GM23338 (cell line): Measurements from ENCODE around the gene HBA1. TPM values are rescaled to one million over a fixed set of nuclear protein-coding genes. Genes with fewer than 3 reads are reported as not detected.

Source experiments
- CREB1 ChIP-seq: fragments of 250-450 bp; sonication (Bioruptor Pico); IDR thresholded peaks from 2 replicates; pipeline ENCODE4 v1.5.0; 2020; ENCODE audit warnings: low read depth, mild to moderate bottlenecking, moderate library complexity
- JUNB ChIP-seq: IDR thresholded peaks from one replicate; pipeline ENCODE4 v1.6.1; 2016; ENCODE audit warnings: antibody characterized with exemption; ENCODE audit not compliant: unreplicated experiment
- POLR2AphosphoS5 ChIP-seq: IDR thresholded peaks from 2 replicates; pipeline ENCODE4 v1.6.1; 2016; ENCODE audit warnings: antibody characterized with exemption, low read depth
- REST ChIP-seq: IDR thresholded peaks from one replicate; pipeline ENCODE4 v1.6.1; 2018; ENCODE audit warnings: antibody characterized with exemption; ENCODE audit not compliant: unreplicated experiment
- STAT1 ChIP-seq: IDR thresholded peaks from one replicate; pipeline ENCODE4 v1.6.1; 2016; ENCODE audit warnings: antibody characterized with exemption; ENCODE audit not compliant: unreplicated experiment
- ZNF331 ChIP-seq: fragments of 250-450 bp; sonication (Bioruptor Pico); IDR thresholded peaks from 2 replicates; pipeline ENCODE4 v1.5.0; 2020; ENCODE audit warnings: low read depth, mild to moderate bottlenecking, moderate library complexity
- ZNF462 ChIP-seq: fragments of 250-450 bp; sonication (Bioruptor Pico); IDR thresholded peaks from 2 replicates; pipeline ENCODE4 v1.5.0; 2020; ENCODE audit warnings: mild to moderate bottlenecking, moderate library complexity
- polyA plus RNA-seq: library from polyadenylated mRNA; unstranded; fragments of >200 nt; fragmentation: Nextera tagmentation; extraction: Ambion mirVana; gene quantifications from 2 replicates; pipeline ENCODE4 v1.2.1, GENCODE V29; 2016
- total RNA-seq: library from RNA; depleted of rRNA; stranded (reverse); fragments of >200 nt; shearing (Covaris generic); gene quantifications from 2 replicates; pipeline ENCODE4 v1.2.3, GENCODE V29; 2014

HBA1 gene
- total and polyA plus RNA-seq, 2 experiments from 2014 or later, result 6.7 TPM; not detected in 1

GRCh38 chr16:180681-181564 lies 4.4 kb downstream of the HBA1 start (continued):
- TF ChIP-seq ZNF462 (CRISPR knock-in tag) (no peak), REST (no peak), POLR2AphosphoS5 (peak; percentile 58; the same call in 1 of the 2 replicates), ZNF331 (CRISPR knock-in tag) (no peak), CREB1 (0 out of 2 replicates have a peak, but pooled peaks have one; percentile 64), JUNB (no peak), STAT1 (no peak)
